ENCODE data around the gene PLCXD1. TPM values are rescaled to one million over a fixed set of nuclear protein-coding genes. Genes with fewer than 3 reads are reported as not detected.

The PLCXD1 gene
- total RNA-seq, 1 donor from 2014 or later, result 10.6 TPM

DNA sequence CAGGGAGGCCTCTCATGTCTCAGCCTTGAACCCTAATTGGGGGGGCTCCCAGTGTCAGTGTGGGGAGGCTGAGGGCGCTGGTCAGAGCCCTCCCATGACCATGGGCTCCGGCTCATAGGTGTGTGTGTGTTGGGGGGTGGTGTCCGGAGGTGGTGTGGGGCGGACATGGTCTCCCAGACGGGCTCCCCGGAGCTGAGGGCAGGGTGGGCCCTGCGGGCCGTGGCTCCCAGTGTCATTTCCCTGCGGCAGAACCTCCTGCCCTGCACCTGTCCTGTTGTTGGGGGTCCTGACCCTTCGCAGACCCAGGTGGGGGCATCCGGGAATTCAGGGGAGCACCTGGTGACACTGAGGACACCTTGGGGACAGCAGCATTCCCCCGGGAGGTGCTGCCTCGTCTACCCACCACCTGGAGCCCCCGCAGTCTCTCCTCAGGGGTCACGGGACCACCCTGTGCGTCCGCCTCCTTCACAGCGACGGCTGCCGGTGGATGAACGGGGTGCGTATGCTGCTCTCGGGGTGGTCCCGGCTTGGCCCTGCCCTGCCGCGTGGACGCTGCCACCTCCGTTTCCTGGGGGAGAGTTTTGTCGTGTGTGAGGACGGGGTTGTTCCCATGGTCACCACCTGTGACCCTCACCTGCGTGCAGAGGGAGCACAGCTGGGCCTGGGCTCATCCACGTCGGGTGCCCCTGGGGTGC lies 51.9 kb downstream of the PLCXD1 start:
- DNase-seq (ENCODE audit: extremely low read depth, low read depth, low spot score), result no peak

DNA sequence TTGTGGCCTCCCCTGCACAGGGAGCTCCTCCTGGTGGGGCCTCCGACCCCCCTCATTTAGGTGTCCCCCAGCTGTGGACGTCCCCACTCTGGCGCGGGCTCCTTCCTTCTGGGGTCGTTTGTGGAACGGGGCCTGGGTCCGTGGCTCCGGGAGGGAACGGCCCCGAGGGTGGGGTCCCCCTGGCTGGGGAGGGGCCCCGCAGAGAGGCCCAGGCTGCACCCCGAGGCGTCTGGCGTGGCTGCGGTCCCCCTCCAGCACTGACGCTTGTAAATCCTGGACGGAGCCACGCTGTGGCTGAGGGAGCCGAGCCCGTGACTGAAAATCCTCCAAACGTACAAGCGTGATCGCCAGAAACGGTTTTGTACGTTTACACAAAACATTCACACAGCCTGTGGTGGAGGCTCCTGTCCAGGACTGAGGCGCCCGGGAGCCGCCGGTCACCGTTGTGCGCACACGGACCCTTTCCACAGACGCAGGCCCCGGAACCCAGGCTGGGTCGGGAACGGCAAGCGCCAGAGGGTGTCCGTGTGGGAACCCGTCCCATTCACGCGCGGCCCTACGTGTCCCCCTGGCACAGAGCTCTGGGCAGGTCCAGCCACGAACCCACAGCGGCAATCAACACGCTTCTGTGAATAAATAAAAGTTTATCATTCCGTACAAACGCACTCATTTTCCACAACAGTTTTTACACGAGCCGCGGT lies 52.6 kb downstream of the PLCXD1 start:
- DNase-seq (ENCODE audit: extremely low read depth, low read depth, low spot score), result no peak

DNA sequence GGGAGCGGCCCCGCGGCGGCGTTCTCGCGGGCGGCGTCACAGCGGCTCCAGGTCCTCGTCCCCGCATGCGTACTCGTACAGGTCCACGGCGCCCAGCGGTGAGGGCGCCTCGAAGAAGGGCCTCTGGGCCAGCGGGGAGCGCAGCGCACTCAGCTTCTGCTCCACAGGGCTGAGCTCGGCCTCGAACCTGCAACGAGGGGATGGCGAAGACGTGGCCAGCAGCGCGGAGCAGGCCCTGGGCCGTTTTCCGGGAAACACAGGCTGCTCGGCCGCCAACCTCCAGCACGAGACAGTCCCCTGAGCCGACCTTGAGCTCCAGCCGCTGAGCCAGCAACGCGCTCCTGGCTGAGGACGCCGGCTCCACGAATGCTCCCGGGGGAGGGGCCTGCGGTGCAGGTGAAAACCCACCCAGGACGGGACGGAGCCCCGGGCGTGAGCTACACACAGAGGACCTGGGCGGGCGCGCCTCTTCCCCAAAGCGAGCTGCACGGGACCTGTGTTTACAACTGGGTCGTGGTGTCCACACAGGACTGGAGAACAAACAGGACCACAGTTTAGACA lies 53.2 kb downstream of the PLCXD1 start:
- no peak for DNase-seq (ENCODE audit: extremely low read depth, low read depth, low spot score)

DNA sequence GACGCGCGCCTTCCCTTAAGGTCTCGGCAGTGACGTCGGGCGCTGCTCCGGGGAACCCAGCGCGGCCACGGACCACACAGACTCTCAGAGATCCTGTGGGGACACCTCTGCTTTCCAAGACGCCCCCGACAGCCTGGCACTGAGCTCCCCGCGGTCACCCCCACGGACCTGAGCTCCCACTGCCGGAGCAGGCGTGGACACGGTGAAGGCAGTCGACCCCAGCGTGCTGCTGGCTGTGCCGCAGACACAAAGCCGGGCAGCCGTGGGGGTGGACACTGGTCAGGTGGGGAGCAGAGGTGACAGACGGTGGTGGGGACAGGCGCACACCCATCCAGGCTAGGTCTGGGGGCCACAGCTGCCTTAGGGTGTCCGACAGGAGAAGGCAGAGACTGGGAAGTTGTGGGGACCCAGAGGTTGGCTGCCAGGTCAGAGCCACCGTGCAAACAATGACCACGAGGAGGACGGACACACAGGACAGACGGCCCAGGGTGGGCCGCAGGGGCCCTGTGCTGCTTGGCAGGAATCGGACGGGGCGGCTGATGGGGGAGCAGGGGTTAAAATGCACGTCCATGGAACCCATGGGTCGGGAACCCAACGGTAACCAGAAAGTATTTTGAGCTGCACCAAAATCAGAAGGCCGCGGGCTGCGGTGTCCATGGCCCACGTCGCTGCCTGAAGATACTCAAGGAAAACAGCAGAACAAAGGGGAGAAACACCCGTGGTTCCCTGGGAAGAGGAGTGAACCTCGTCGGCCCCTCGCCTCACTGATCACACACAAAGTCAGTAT lies 54.0 kb downstream of the PLCXD1 start:
- DNase-seq (ENCODE audit: extremely low read depth, low read depth, low spot score), result no peak

DNA sequence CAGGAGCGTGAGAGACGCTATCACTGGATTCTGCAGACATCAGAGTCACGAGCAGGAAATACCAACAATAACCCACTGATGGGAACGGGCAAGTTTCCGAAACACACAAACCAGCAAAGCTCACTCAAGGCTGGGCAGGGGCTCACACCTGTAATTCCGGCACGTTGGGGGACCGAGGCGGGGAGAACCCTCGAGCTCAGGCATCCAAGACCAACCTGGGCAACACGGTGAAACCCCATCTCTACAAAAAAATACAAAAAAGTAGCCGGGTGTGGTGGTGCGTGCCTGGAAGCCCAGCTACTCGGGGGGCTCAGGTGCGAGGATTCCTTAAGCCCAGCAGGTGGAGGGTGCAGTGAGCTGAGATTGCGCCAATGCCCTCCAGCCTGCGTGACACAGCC lies 54.6 kb downstream of the PLCXD1 start:
- DNase-seq (ENCODE audit: extremely low read depth, low read depth, low spot score), result no peak

DNA sequence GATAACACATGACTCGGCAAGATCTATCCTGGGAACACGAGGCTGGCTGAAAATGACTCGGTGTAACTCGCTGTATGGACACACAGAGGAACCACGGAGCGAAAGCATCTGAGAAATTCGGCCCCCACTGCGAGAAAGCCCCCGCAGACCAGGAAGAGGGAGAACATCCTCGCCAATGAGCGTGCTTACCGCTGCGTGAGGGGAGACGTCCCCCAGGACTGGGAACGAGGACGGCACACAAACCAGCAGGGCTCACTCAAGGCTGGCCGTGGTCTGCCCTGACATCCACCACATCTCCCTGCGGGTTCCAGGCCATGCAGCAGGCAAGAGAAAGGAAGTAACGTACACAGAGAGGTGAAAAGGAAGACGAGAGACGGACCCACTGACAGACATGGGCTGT lies 55.0 kb downstream of the PLCXD1 start:
- no peak for DNase-seq (ENCODE audit: extremely low read depth, low read depth, low spot score)

DNA sequence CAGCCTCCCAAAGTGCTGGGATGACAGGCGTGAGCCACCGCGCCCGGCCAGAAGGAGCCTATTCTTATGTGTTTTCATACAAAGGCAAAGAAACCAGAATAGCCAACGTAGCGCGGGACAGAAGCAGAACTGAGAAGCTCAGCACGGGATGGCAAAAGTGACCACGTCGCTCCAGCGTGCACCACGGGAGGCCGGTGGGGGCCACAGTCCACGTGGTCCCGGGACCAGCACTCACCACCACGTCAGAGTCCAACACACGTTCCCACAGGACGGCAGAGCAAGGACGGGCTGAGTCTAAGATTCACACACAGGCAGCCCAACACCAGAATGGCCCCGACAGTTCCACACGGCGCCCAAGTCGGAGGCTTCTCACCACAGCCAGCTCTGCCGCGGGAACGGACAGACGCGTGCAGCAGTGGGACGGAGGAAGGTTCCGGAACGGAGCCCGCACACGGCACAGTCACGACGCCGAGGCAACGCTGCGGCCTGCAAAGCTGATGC lies 56.2 kb downstream of the PLCXD1 start:
- no peak for DNase-seq (ENCODE audit: extremely low read depth, low read depth, low spot score)

DNA sequence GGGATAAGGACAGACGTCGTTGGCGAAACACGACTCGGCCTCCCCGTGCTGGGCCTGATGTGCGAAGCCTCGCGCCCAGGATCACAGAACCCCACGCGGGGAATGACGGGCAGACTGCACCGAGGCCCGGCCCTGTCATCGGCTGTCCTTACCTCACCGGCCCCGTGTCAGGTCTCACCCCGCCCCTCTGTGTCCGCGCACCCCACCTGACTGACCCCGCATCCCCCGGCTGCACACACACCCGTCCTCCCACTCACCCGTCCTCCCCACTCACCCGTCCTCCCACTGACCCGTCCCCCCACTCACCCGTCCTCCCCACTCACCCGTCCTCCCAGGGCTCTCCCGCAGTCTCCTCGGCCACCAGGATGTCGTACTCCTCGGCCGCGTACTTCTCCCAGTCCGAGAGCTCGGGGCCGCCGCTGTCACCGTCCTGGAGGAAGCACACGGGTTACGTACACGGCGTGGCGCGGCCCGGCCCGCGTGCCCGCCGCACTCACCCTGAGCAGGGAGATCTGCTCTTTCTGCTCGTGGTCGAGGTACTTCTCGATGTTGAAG lies 57.2 kb downstream of the PLCXD1 start:
- no peak for DNase-seq (ENCODE audit: extremely low read depth, low read depth, low spot score)

DNA sequence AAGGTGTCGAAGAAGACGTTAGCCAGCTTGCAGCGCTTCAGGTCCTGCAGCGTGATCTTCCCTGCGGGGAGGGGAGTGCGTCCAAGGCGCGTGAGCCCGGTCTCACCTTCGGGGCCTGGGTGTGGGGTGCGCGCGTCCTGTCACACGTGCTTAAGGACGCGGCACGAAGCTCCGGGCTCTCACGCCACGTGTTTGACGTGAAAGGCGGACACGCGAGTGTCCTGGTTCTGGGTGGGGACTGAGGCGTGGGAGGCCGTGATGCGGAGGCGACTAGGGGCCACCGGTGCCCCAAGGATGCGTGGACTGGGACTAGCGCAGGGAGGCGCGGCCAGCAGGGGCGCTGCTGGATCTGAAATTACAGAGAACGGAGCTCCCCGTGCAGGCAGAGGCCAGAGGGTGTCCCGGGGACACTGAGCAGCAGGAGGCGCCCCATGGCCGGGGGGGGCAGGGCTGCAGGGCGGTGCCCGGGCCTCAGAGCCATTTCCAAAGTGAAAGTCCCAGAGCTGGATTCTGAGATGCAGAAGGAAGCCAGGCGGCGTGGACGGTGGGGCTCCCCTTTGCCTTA lies 57.7 kb downstream of the PLCXD1 start:
- no peak for DNase-seq (ENCODE audit: extremely low read depth, low read depth, low spot score)

DNA sequence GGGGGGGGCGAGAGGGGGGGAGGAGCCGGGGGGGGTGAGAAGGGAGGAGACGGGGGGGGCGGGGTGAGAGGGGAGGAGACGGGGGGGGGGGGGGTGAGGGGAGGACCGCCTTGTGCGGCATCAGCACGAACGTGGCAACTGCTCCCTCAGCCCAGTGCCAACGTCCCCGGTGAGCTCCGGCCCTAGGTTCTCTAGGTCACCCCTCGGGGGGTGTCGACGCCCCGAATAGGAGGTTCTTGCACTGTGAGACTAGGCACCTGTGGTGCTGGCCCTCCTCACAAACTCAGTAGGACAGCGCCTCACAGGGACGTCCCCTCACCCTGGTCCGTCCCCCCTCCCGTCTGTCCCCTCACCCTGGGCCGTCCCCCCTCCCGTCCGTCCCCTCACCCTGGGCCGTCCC lies 58.9 kb downstream of the PLCXD1 start:
- no peak for DNase-seq (ENCODE audit: extremely low read depth, low read depth, low spot score)

DNA sequence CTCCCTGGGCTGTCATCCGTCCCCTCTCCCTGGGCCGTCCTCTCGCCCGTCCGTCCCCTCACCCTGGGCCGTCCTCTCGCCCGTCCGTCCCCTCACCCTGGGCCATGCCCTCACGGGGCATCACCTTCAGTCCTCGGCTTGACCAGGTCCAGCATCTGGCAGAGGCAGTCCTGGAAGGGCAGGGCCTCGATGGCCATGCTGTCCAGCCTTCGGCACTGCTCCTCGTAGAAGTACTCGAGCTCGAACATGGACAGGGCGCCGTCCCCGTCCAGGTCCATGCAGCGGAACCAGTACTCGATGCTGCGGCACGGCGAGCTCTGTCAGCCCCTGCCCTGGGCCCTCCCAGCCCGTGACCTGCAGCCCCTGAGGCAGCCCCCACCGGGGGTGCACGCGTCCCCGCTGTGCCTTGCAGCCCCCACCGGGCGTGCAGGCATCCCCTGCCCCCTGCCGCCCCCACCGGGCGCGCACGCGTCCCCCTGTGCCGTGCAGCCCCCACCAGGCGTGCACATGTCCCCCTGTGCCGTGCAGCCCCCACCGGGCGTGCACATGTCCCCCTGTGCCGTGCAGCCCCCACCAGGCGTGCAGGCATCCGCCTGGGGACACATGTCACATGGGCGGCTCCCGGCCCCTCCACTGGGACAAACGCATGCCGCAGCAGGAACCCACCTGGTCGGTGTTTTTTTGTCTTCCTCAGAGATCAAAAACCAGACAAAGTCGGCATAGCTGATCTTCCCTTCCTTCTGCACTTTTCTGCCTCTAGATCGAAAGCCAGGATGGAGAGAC lies 59.7 kb downstream of the PLCXD1 start:
- no peak for DNase-seq (ENCODE audit: extremely low read depth, low read depth, low spot score)

DNA sequence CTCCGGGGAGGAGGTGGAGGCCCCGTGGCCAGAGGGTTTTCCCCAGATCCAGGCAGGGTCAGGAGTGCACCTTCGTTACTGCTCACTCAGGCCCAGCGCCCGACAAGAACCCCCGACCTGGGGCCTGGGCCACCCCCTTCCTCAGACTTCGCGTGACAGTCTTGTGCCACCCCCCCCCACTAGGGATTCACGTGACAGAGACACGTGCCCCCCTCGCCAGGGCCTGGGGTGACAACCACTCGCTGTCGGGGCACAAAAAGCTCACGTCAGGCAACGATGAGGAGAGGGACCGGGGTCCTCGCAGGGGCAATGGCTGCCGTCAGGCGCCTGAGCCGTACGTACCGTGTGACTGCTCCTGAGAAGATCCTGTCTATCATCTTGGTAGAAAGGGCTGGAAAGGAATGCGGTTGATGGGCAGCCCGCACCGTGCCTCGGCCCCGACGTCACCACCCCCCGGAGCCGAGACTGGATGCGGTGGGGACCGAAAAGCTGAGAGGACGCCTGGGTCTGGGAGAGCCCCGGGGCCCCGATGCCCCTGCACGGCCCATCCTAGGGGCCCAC lies 60.4 kb downstream of the PLCXD1 start:
- no peak for DNase-seq (ENCODE audit: extremely low read depth, low read depth, low spot score)

DNA sequence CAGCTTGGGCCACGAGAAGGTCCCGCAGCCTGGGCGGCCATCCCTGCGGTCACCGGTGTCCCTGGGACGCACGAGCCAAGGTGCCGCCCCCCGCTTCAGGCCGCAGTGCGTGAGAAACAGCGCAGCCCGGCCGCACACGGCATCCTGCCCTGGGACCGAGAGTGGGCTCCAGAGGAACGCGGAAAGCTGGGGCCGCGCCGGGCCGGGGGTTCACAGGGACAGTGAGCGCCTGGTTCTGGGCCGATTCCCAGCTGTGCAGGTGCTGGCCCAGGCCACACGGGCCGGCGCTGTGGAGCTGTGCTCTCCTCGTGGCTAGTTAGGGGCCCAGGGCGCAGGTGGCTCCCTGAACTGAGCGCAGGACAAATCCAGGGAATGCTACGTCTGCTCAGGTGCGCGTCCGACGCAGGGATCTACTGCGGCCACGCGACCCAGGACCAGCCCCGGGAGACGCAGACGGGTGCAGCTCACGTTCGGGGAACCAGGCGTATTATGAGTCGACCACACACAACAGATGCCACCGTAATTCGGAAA lies 63.3 kb downstream of the PLCXD1 start:
- DNase-seq (ENCODE audit: extremely low read depth, low read depth, low spot score), result no peak

DNA sequence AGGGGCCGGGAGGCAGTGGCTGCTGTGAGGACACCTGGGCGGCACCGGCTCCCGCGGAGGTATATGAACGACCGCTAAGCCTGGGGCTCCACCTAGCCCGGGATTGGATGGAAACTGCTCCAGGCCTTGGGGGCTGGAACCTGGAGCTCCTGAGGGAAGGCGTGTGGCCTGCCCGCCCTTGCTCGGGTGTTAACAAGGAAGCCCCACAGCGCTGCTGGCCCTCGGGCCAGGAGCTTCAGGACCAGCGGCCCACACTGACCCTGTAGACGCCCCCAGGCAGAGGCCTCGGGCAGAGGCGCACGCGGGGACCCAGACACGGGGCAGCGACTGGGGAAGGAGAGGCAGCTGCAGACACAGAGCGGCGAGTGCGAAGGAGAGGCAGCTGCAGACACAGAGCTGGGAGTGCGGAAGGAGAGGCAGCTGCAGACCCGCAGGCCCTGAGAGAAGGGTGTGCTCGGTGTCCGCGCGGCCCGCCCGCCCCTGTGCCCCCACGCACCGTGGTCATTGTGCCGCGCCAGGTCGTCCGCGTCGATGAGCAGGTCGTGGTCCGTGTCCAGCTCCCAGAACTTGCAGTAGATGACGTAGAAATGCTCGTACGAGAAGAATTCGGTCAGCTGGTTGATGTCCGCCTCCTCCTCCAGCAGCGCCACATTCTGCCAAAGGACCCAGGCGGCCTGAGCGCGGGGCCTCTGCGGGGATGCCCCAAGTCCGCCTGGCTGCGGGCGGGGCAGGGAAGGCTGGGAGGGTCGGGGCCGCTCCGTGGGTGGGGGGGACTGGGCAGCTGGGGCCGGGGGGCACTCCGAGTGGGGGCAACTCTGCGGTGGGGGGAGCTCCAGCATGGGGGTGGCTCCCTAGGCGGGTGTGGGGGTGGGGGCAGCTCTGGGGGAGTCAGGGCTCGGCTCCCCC lies 64.1 kb downstream of the PLCXD1 start:
- no peak for DNase-seq (ENCODE audit: extremely low read depth, low read depth, low spot score)

DNA sequence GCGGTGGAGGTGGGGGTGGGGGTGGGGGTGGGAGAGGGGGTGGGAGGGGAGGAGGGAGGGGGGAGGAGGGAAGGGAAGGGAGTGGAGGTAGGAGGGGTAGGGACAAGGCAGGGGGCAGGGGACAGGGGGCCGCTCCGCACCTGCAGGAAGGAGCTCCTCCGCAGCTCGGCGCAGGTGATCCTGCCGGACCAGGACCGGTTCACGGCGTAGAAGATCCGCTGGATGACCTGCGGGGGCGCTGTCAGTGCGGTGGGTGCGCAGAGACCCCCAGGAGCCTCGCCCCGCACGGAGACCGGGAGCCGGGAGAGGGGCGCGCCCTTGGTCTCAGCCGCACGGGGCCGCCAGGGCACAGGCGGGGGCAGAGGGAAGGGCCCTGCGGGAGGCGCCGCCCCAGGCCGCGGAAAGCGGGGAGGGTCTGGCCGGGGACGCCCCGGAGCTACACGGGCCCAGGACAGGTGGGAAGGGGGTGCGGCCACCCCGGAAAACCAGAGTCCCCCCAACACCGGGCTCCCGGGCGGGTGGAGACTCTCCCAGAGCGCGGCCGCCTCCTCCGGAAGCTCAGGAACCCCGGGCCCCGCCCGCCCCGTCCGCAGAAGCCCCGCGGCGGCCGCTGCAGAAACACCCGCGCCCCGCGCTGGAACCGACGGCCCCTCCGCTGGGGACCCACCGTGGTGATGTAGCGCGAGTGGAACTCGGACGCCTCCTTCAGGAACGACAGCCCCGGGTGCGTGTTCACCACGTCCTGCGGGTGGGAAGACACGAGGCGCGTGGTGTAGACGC lies 65.0 kb downstream of the PLCXD1 start:
- DNase-seq (ENCODE audit: extremely low read depth, low read depth, low spot score), result no peak

DNA sequence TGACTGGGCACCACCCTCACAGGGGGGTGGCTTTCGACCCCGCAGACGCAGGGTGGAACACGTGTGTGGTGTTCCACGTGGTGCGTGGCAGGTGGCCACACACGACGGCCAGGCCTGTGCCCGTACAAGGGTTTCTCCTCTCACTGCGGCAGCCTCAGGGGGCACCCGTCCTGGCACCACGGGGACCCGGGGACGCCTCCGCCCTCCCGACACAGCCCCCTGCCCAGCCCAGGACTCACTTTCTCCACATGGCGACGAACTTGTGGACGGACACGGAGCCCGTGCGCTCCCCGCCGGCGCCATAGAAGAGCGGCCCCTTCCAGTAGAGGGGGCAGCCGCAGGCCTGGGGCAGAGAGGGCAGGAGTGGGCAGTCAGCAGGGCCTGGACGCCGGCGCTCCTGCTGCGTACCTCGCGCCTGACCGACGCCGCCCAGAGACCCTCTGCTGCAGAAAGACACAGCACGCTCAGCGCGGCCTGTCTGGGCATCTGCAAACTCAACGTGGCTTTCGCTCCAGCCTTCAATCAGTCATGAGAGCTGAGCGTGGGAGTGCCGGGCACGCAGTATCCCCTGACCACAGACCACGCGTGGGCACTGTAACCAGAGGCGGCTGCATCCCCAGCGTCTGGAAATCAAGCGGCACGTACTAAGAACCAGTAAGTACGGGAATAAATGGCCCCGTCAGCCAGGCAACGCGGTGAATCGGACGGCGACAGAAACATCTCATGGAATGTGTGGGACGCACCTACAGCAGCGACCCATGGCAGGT lies 66.4 kb downstream of the PLCXD1 start:
- no peak for DNase-seq (ENCODE audit: extremely low read depth, low read depth, low spot score)

Data from glomerular endothelial cell (primary cell).